Dendritic cell treated with granulocyte-macrophage colony-stimulating factor and Interleukin-4, amounts not matched to agents 40 ng/mL and 50 ng/mL, for 4 days (primary cell): ENCODE data around the gene DGKE.

Source experiments
- H3K27ac Mint-ChIP-seq: one replicate; pipeline ENCODE4 v1.8.0; 2022; ENCODE audit warnings: mild to moderate bottlenecking, mixed read lengths
- H3K27me3 Mint-ChIP-seq: one replicate; pipeline ENCODE4 v1.8.0; 2022; ENCODE audit warnings: mild to moderate bottlenecking, mixed read lengths
- H3K36me3 Mint-ChIP-seq: one replicate; pipeline ENCODE4 v1.8.0; 2022; ENCODE audit warnings: low read depth, mixed read lengths
- H3K4me1 Mint-ChIP-seq: one replicate; pipeline ENCODE4 v1.8.0; 2022; ENCODE audit warnings: low read depth, mixed read lengths
- H3K4me3 Mint-ChIP-seq: one replicate; pipeline ENCODE4 v1.8.0; 2022; ENCODE audit warnings: mild to moderate bottlenecking, moderate library complexity, mixed read lengths
- H3K9me3 Mint-ChIP-seq: one replicate; pipeline ENCODE4 v1.8.0; 2022; ENCODE audit warnings: mixed read lengths
- intact Hi-C: fragments of 100-400 bp; cut with micrococcal nuclease; formaldehyde crosslinking; loops from one replicate; pipeline ENCODE4 v1.15.0; 2022

DGKE gene

GRCh38 chr17:56806949-56807348 is 27.0 kb upstream of the DGKE start:
- Mint-ChIP-seq H3K27ac (no peak overlapping the region), H3K4me1 (peaks cover 9% of the 10 kb centered on the region), H3K9me3 (no peaks in the 10 kb centered on the region), H3K27me3 (peaks cover 7% of the 10 kb centered on the region), H3K4me3 (no peak overlapping the region), H3K36me3 (no peaks in the 10 kb centered on the region)
- intact Hi-C loops, result no loop called here

- Mint-ChIP-seq H3K27me3 (peaks cover 9% of the 10 kb centered on the region), H3K27ac (no peak overlapping the region), H3K9me3 (no peaks in the 10 kb centered on the region), H3K36me3 (no peaks in the 10 kb centered on the region), H3K4me1 (peaks cover 9% of the 10 kb centered on the region), H3K4me3 (no peak overlapping the region)
- intact Hi-C loops, result no loop called here
Measured at GRCh38 chr17:56807723-56808122, 26.2 kb upstream of the DGKE start.

- Mint-ChIP-seq H3K27ac (no peak overlapping the region), H3K4me3 (no peak overlapping the region), H3K36me3 (no peaks in the 10 kb centered on the region), H3K4me1 (peaks cover 15% of the 10 kb centered on the region), H3K9me3 (no peaks in the 10 kb centered on the region), H3K27me3 (peaks cover 11% of the 10 kb centered on the region)
- intact Hi-C loops, result no loop called here
Measured at GRCh38 chr17:56808503-56808902, 25.4 kb upstream of the DGKE start.

- peaks cover 21% of the 10 kb centered on the region for H3K4me1 Mint-ChIP-seq
- H3K4me3 Mint-ChIP-seq, result no peak overlapping the region
- peaks cover 11% of the 10 kb centered on the region for H3K27me3 Mint-ChIP-seq
- intact Hi-C loops, result no loop called here
- no peak overlapping the region for H3K27ac Mint-ChIP-seq
- H3K9me3 Mint-ChIP-seq, result no peaks in the 10 kb centered on the region
- no peaks in the 10 kb centered on the region for H3K36me3 Mint-ChIP-seq
Measured at GRCh38 chr17:56809106-56809819, 24.7 kb upstream of the DGKE start.

- Mint-ChIP-seq H3K4me1 (peaks cover 22% of the 10 kb centered on the region), H3K27me3 (peaks cover 11% of the 10 kb centered on the region)
- intact Hi-C loops, result no loop called here
Measured at GRCh38 chr17:56809820-56810179, 24.2 kb upstream of the DGKE start.

GRCh38 chr17:56810343-56810742 is 23.6 kb upstream of the DGKE start:
- intact Hi-C loops, result no loop called here
- peaks cover 11% of the 10 kb centered on the region for H3K27me3 Mint-ChIP-seq
- H3K4me1 Mint-ChIP-seq, result peaks cover 22% of the 10 kb centered on the region
- no peak overlapping the region for H3K27ac Mint-ChIP-seq
- no peak overlapping the region for H3K4me3 Mint-ChIP-seq
- no peaks in the 10 kb centered on the region for H3K9me3 Mint-ChIP-seq
- no peaks in the 10 kb centered on the region for H3K36me3 Mint-ChIP-seq

More at GRCh38 chr17:56809820-56810179, 24.2 kb upstream of the DGKE start:
- no peak overlapping the region for H3K27ac Mint-ChIP-seq
- no peak overlapping the region for H3K4me3 Mint-ChIP-seq
- no peaks in the 10 kb centered on the region for H3K36me3 Mint-ChIP-seq
- H3K9me3 Mint-ChIP-seq, result no peaks in the 10 kb centered on the region

GRCh38 chr17:56810891-56811775 is 22.8 kb upstream of the DGKE start:
- H3K9me3 Mint-ChIP-seq, result no peaks in the 10 kb centered on the region
- H3K27me3 Mint-ChIP-seq, result peaks cover 11% of the 10 kb centered on the region
- no peak overlapping the region for H3K4me3 Mint-ChIP-seq
- intact Hi-C loops, result no loop called here
- H3K4me1 Mint-ChIP-seq, result peaks cover 22% of the 10 kb centered on the region
- H3K36me3 Mint-ChIP-seq, result no peaks in the 10 kb centered on the region
- H3K27ac Mint-ChIP-seq, result no peak overlapping the region

- no peaks in the 10 kb centered on the region for H3K36me3 Mint-ChIP-seq
- H3K4me3 Mint-ChIP-seq, result no peak overlapping the region
- no peaks in the 10 kb centered on the region for H3K9me3 Mint-ChIP-seq
- H3K4me1 Mint-ChIP-seq, result peaks cover 17% of the 10 kb centered on the region
- intact Hi-C loops, result no loop called here
- H3K27ac Mint-ChIP-seq, result no peak overlapping the region
- peaks cover 11% of the 10 kb centered on the region for H3K27me3 Mint-ChIP-seq
Measured at GRCh38 chr17:56812901-56813388, 21.0 kb upstream of the DGKE start.

GRCh38 chr17:56815711-56816110 is 18.2 kb upstream of the DGKE start:
- Mint-ChIP-seq H3K4me1 (peaks cover 21% of the 10 kb centered on the region), H3K27me3 (peaks cover 16% of the 10 kb centered on the region), H3K36me3 (no peaks in the 10 kb centered on the region), H3K4me3 (no peak overlapping the region), H3K9me3 (no peaks in the 10 kb centered on the region), H3K27ac (no peak overlapping the region)
- intact Hi-C loops, result no loop called here

- H3K27ac Mint-ChIP-seq, result no peak overlapping the region
- no peaks in the 10 kb centered on the region for H3K9me3 Mint-ChIP-seq
- peaks cover 10% of the 10 kb centered on the region for H3K27me3 Mint-ChIP-seq
- intact Hi-C loops, result no loop called here
- peaks cover 16% of the 10 kb centered on the region for H3K4me1 Mint-ChIP-seq
- no peak overlapping the region for H3K4me3 Mint-ChIP-seq
- no peaks in the 10 kb centered on the region for H3K36me3 Mint-ChIP-seq
Measured at GRCh38 chr17:56817066-56817465, 16.9 kb upstream of the DGKE start.

GRCh38 chr17:56819030-56819429 is 14.9 kb upstream of the DGKE start:
- peaks cover 7% of the 10 kb centered on the region for H3K4me1 Mint-ChIP-seq
- H3K27me3 Mint-ChIP-seq, result peaks cover 5% of the 10 kb centered on the region
- H3K36me3 Mint-ChIP-seq, result no peaks in the 10 kb centered on the region
- H3K4me3 Mint-ChIP-seq, result no peak overlapping the region
- intact Hi-C loops, result loop anchor here (1.0 kb wide), 1 partner anchor 121 kb away; no protein-coding TSS in a partner anchor
- no peak overlapping the region for H3K27ac Mint-ChIP-seq
- H3K9me3 Mint-ChIP-seq, result no peaks in the 10 kb centered on the region

GRCh38 chr17:56819431-56820145 is 14.4 kb upstream of the DGKE start:
- Mint-ChIP-seq H3K27me3 (peaks cover 5% of the 10 kb centered on the region), H3K4me1 (peaks cover 4% of the 10 kb centered on the region), H3K27ac (no peak overlapping the region), H3K36me3 (no peaks in the 10 kb centered on the region), H3K9me3 (no peaks in the 10 kb centered on the region), H3K4me3 (no peak overlapping the region)
- intact Hi-C loops, result loop anchor here (1.0 kb wide), 1 partner anchor 121 kb away; no protein-coding TSS in a partner anchor

- Mint-ChIP-seq H3K36me3 (no peaks in the 10 kb centered on the region), H3K4me3 (no peak overlapping the region), H3K4me1 (peaks cover 4% of the 10 kb centered on the region), H3K9me3 (no peaks in the 10 kb centered on the region), H3K27ac (no peak overlapping the region), H3K27me3 (peaks cover 5% of the 10 kb centered on the region)
- intact Hi-C loops, result no loop called here
Measured at GRCh38 chr17:56820207-56820606, 13.7 kb upstream of the DGKE start.
